IMR-90 (cell line): ENCODE data around the gene RUNX2. TPM values are rescaled to one million over a fixed set of nuclear protein-coding genes. Genes with fewer than 3 reads are reported as not detected.

Experiments
- ATAC-seq: fragments of 200-7000 bp; cut with Tn5 transposase; 2 replicates; pipeline ENCODE4 v1.9.1; 2020; ENCODE audit warnings: low read depth, mild to moderate bottlenecking, moderate library complexity
- BruUV-seq: library from RNA; stranded (reverse); fragments of 400-500 nt; replicated peaks from 2 replicates; lab custom pipeline; 2021; lab: Mats Ljungman, UMichigan
- CTCF ChIA-PET: fragments of 300-600 bp; formaldehyde crosslinking; extraction: SDS; loops from one replicate; lab custom pipeline; 2021; ENCODE audit warnings: antibody characterized with exemption; lab: Yijun Ruan, JAX
- POLR2A ChIA-PET: fragments of 300-600 bp; sonication (Branson Sonifier 250); formaldehyde crosslinking; loops from one replicate; lab custom pipeline; 2022; ENCODE audit warnings: antibody characterized with exemption; ENCODE audit not compliant: unreplicated experiment; lab: Charles Lee
- DNase-seq: peaks from one replicate; pipeline ENCODE4 v3.0.0; 2013
- H2AFZ ChIP-seq: replicated peaks from 2 replicates; pipeline ENCODE3; 2013; ENCODE audit warnings: low read length, mild to moderate bottlenecking; ENCODE audit not compliant: poor library complexity
- H2AK5ac ChIP-seq: 2 replicates; pipeline ENCODE4 v1.6.1; 2013; ENCODE audit warnings: low read depth, low read length, inconsistent platforms
- H2AK9ac ChIP-seq: replicated peaks from 2 replicates; pipeline ENCODE3; 2013; ENCODE audit warnings: mild to moderate bottlenecking, low read depth, low read length, moderate library complexity; ENCODE audit not compliant: poor library complexity
- H2BK120ac ChIP-seq: 2 replicates; pipeline ENCODE4 v1.6.1; 2013; ENCODE audit warnings: low read depth, low read length, inconsistent platforms
- H2BK15ac ChIP-seq: 3 replicates; pipeline ENCODE4 v1.6.1; 2013; ENCODE audit warnings: low read depth, low read length, inconsistent platforms
- H2BK20ac ChIP-seq: 2 replicates; pipeline ENCODE4 v1.6.1; 2013; ENCODE audit warnings: low read depth, mild to moderate bottlenecking, inconsistent platforms, low read length, moderate library complexity
- H2BK5ac ChIP-seq: 2 replicates; pipeline ENCODE4 v1.6.1; 2013; ENCODE audit warnings: mild to moderate bottlenecking, low read depth, low read length, inconsistent platforms; ENCODE audit not compliant: poor library complexity, severe bottlenecking
- H3K14ac ChIP-seq: replicated peaks from 2 replicates; pipeline ENCODE4 v1.6.1; 2013; ENCODE audit warnings: low read depth, low read length, inconsistent platforms
- H3K18ac ChIP-seq: 2 replicates; pipeline ENCODE4 v1.6.1; 2013; ENCODE audit warnings: low read depth, low read length, control low read depth
- H3K23ac ChIP-seq: 2 replicates; pipeline ENCODE4 v1.6.1; 2013; ENCODE audit warnings: low read depth, low read length, inconsistent platforms
- H3K27ac ChIP-seq: 2 replicates; pipeline ENCODE4 v1.5.1; 2013; ENCODE audit warnings: mild to moderate bottlenecking, control low read depth, low read length; ENCODE audit not compliant: insufficient read depth
- H3K27me3 ChIP-seq: 2 replicates; pipeline ENCODE4 v1.6.1; 2013; ENCODE audit warnings: low read length; ENCODE audit not compliant: control insufficient read depth, insufficient read depth
- H3K36me3 ChIP-seq: 2 replicates; pipeline ENCODE4 v1.6.1; 2013; ENCODE audit warnings: low read length, mixed read lengths; ENCODE audit not compliant: control insufficient read depth, insufficient read depth
- H3K4ac ChIP-seq: 2 replicates; pipeline ENCODE4 v1.6.1; 2013; ENCODE audit warnings: low read depth, low read length, inconsistent platforms
- H3K4me1 ChIP-seq: 2 replicates; pipeline ENCODE4 v1.6.1; 2013; ENCODE audit warnings: low read length, mixed read lengths; ENCODE audit not compliant: control insufficient read depth, insufficient read depth
- H3K4me2 ChIP-seq: 2 replicates; pipeline ENCODE4 v1.6.1; 2013; ENCODE audit warnings: low read depth, mild to moderate bottlenecking, control low read depth, low read length, moderate library complexity
- H3K4me3 ChIP-seq: 2 replicates; pipeline ENCODE4 v1.5.1; 2013; ENCODE audit warnings: low read depth, mild to moderate bottlenecking, control low read depth, low read length, moderate library complexity; ENCODE audit not compliant: insufficient read depth
- H3K56ac ChIP-seq: 2 replicates; pipeline ENCODE4 v1.6.1; 2013; ENCODE audit warnings: low read length, inconsistent platforms; ENCODE audit not compliant: insufficient read depth; ENCODE audit errors: extremely low read depth
- H3K79me1 ChIP-seq, 2 experiments: 2 replicates each; pipeline ENCODE4 v1.6.1; 2013; ENCODE audit warnings: low read length in 2 of 2, inconsistent platforms in 1 of 2, low read depth in 1 of 2
- H3K9ac ChIP-seq: 2 replicates; pipeline ENCODE4 v1.6.1; 2013; ENCODE audit warnings: low read depth, low read length, control low read depth
- H3K9me1 ChIP-seq: 2 replicates; pipeline ENCODE4 v1.6.1; 2013; ENCODE audit warnings: low read length, inconsistent platforms; ENCODE audit not compliant: insufficient read depth
- H3K9me3 ChIP-seq: 2 replicates; pipeline ENCODE4 v1.6.1; 2013; ENCODE audit warnings: low read length; ENCODE audit not compliant: control insufficient read depth, insufficient read depth
- H4K20me1 ChIP-seq: 2 replicates; pipeline ENCODE4 v1.6.1; 2013; ENCODE audit warnings: low read length, inconsistent platforms; ENCODE audit not compliant: insufficient read depth
- H4K5ac ChIP-seq: 2 replicates; pipeline ENCODE4 v1.6.1; 2013; ENCODE audit warnings: mild to moderate bottlenecking, low read depth, low read length, control low read depth
- H4K8ac ChIP-seq, 2 experiments: 2 replicates each; pipeline ENCODE4 v1.6.1; 2013; ENCODE audit warnings: low read depth in 2 of 2, low read length in 2 of 2, control low read depth in 1 of 2, inconsistent platforms in 1 of 2
- H4K91ac ChIP-seq: 2 replicates; pipeline ENCODE4 v1.6.1; 2013; ENCODE audit warnings: low read depth, low read length, inconsistent platforms; ENCODE audit not compliant: insufficient read depth
- CEBPB ChIP-seq: IDR thresholded peaks from 2 replicates; pipeline ENCODE4 v1.6.1; 2012; ENCODE audit warnings: low read depth, low read length, improper control_type of control experiment
- CHD1 ChIP-seq: IDR thresholded peaks from 2 replicates; pipeline ENCODE4 v1.6.1; 2012; ENCODE audit warnings: low read depth, low read length, improper control_type of control experiment
- ELK1 ChIP-seq: fragments of 150-350 bp; IDR thresholded peaks from 2 replicates; pipeline ENCODE4 v1.6.1; 2016; ENCODE audit warnings: low read depth, mild to moderate bottlenecking, low read length, moderate library complexity, borderline replicate concordance
- FOS ChIP-seq: fragments of 150-350 bp; IDR thresholded peaks from 2 replicates; pipeline ENCODE4 v1.6.1; 2016; ENCODE audit warnings: low read depth, low read length
- NFE2L2 ChIP-seq: fragments of 150-350 bp; IDR thresholded peaks from 2 replicates; pipeline ENCODE4 v1.6.1; 2016; ENCODE audit warnings: low read depth, mild to moderate bottlenecking, low read length
- RAD21 ChIP-seq: IDR thresholded peaks from 2 replicates; pipeline ENCODE4 v1.6.1; 2012; ENCODE audit warnings: low read length, improper control_type of control experiment
- RFX5 ChIP-seq: IDR thresholded peaks from 2 replicates; pipeline ENCODE4 v1.8.0; 2012; ENCODE audit warnings: low read depth, mild to moderate bottlenecking, low read length, moderate library complexity
- whole genome bisulfite sequencing, 2 experiments: methylation state at CpG; one replicate each; pipeline versions ENCODE4 v1.1.5 to v1.1.7; 2013; ENCODE audit warnings: missing lambda C conversion rate in 2 of 2; ENCODE audit not compliant: insufficient read length in 1 of 2; ENCODE audit errors: extremely low coverage in 2 of 2; 5-methylcytosine and 5-hydroxymethylcytosine counted together
- dilution Hi-C: fragments of 300-500 bp; cut with HindIII; formaldehyde crosslinking; loops from one replicate; pipeline ENCODE4 v1.14.3; 2018; ENCODE audit warnings: low sequenced_read_pairs; ENCODE audit not compliant: unreplicated experiment
- in situ Hi-C: fragments of 300-500 bp; cut with MboI; formaldehyde crosslinking; loops from 3 replicates; pipeline ENCODE4 v1.14.3; 2019; ENCODE audit warnings: low sequenced_read_pairs, inconsistent platforms, mixed read lengths
- intact Hi-C: fragments of 100-400 bp; cut with micrococcal nuclease; formaldehyde crosslinking; loops from 2 replicates; pipeline ENCODE4 v1.10.0; 2022
- polyA plus RNA-seq, 3 experiments: library from polyadenylated mRNA; depleted of rRNA; stranded (reverse); fragments of >200 nt; gene quantifications; 2 replicates each; pipeline ENCODE4 v1.2.3, GENCODE V29; 2012; ENCODE audit warnings: low replicate concordance in 1 of 3
- total RNA-seq: library from RNA; depleted of rRNA; stranded (reverse); fragments of >200 nt; gene quantifications from 2 replicates; pipeline ENCODE4 v1.2.3, GENCODE V29; 2012
- TF ChIP-seq, protein P1 (sequence below): fragments of 150-350 bp; IDR thresholded peaks from 2 replicates; pipeline ENCODE4 v1.6.1; 2017; ENCODE audit warnings: mild to moderate bottlenecking, antibody characterized with exemption, low read length, low read depth

RUNX2 gene
- total and polyA plus RNA-seq, 2 of the 4 experiments (the other 2 are of a cell fraction), result 2.3 to 4.7 TPM

DNA sequence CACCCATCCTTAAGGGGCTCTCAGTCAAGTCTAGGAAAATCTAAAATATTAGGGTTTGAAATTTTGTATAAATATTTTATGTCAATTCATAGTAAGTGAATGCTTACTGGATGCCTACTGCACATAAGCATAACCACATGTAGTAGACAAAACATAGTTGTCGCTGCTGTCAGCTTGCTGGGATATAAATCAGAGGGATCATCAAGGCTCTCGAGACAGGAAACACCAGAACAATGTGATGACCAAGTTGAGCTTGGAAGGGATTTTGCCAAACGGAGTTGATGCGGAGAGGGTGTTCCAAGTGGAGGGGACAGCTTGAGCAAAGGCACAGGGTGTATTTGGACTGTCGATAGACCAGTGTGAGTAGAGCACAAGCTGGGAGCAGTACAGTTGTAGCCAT, 155.4 kb downstream of the RUNX2 start:
- dilution Hi-C loops, result no loop called here
- in situ Hi-C loops, result no loop called here

More for the DNA sequence above, 155.4 kb downstream of the RUNX2 start:
- no peak for ATAC-seq
- H4K5ac ChIP-seq, result peak overlapping the region; percentile 54
- peak; percentile 38 for DNase-seq
- H3K4me1 ChIP-seq, result peaks cover 15% of the 10 kb centered on the region
- no peaks in the 10 kb centered on the region for H3K36me3 ChIP-seq
- peak overlapping the region; percentile 60 for H2AFZ ChIP-seq
- peak overlapping the region; percentile 95 for H2BK20ac ChIP-seq
- peaks cover 4% of the 10 kb centered on the region for H3K9me1 ChIP-seq
- H2AK5ac ChIP-seq, result peak overlapping the region; percentile 99
- H4K91ac ChIP-seq, result peak overlapping the region; percentile 91
- no peaks in the 10 kb centered on the region for H4K20me1 ChIP-seq
- H4K8ac ChIP-seq, result peak overlapping the region; percentile 67 to 87
- peak overlapping the region; percentile 91 for H3K23ac ChIP-seq
- CTCF ChIA-PET, result interaction anchor here (1.2 kb wide), 2 partner anchors 9 to 1008 kb away, joined by 3 read pairs; no protein-coding TSS in a partner anchor
- BruUV-seq, result no TSS peak
- 78% methylated on average over 4 of the region's 5 CpGs; no CpG with 5 or more reads in 1 of the 2 experiments for WGBS, 2 experiments
- H3K14ac ChIP-seq, result peak overlapping the region; percentile 95
- H3K27me3 ChIP-seq, result no peaks in the 10 kb centered on the region
- POLR2A ChIA-PET, result interaction anchor here (0.5 kb wide), 1 partner anchor 8 kb away, joined by 5 read pairs; no protein-coding TSS in a partner anchor
- H3K4ac ChIP-seq, result peak overlapping the region; percentile 98
- no peak overlapping the region for H3K9ac ChIP-seq
- no peaks in the 10 kb centered on the region for H3K9me3 ChIP-seq
- peak overlapping the region; percentile 84 for H3K27ac ChIP-seq
- TF ChIP-seq NFE2L2 (no peak), RFX5 (no peak), CHD1 (no peak), CEBPB (no peak), FOS (no peak), RAD21 (no peak), ELK1 (no peak)
- TF ChIP-seq, protein P1, sequence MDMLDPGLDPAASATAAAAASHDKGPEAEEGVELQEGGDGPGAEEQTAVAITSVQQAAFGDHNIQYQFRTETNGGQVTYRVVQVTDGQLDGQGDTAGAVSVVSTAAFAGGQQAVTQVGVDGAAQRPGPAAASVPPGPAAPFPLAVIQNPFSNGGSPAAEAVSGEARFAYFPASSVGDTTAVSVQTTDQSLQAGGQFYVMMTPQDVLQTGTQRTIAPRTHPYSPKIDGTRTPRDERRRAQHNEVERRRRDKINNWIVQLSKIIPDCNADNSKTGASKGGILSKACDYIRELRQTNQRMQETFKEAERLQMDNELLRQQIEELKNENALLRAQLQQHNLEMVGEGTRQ, result no peak
- intact Hi-C loops, result loop anchor here (2.0 kb wide), 1 partner anchor 61 kb away; no protein-coding TSS in a partner anchor
- peak overlapping the region; percentile 70 for H2AK9ac ChIP-seq
- peak overlapping the region; percentile 95 for H2BK120ac ChIP-seq
- peak overlapping the region; percentile 32; the same call in 1 of the 2 replicates for H3K56ac ChIP-seq
- peak overlapping the region; percentile 89 for H3K18ac ChIP-seq
- peak overlapping the region; percentile 85 for H2BK5ac ChIP-seq
- no peak overlapping the region for H3K4me3 ChIP-seq
- H3K79me1 ChIP-seq, result peaks cover 13 to 59% of the 10 kb centered on the region in 2 experiments
- no peak overlapping the region for H3K4me2 ChIP-seq
- H2BK15ac ChIP-seq, result peak overlapping the region; percentile 99
